Cardiac fibroblast (primary cell): ENCODE results near the gene GRIN2A.

Experiments
- DNase-seq, 2 donors: peaks; one replicate each; pipeline versions ENCODE4 v3.0.0 to v3.0.0-alpha.2; 2010; ENCODE audit warnings: low read depth in 2 of 2
- H3K4me3 ChIP-seq, 2 donors: replicated peaks in 1 of 2; 1 replicate in 1 of 2; 2 replicates in 1 of 2; pipeline ENCODE4 v1.5.1; 2011; ENCODE audit warnings: low read depth in 2 of 2, low read length in 2 of 2, mild to moderate bottlenecking in 2 of 2, moderate library complexity in 1 of 2
- CTCF ChIP-seq: IDR thresholded peaks from one replicate; pipeline ENCODE4 v1.5.1; 2011; ENCODE audit warnings: low read depth, mild to moderate bottlenecking, low read length, inconsistent platforms

GRIN2A gene

DNA sequence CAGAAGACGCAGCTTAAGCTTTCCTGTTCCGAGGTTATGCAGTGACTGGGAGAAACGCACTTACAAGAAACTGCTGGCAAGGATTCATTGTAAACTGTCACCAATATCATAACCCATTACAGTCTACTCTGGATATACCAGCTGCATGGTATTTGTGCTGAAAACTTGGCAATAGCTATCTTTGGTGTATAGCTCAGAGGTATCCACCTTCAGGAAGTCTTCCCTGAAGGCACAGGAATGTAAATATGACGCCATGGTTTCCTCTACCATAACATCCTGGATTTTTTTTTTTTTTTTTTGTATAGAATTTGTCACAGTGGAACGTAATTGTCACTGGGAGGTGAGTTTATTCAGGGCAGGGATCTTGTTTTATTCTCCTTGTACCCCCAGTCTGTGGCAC, 406.2 kb downstream of the GRIN2A start:
- no peak for DNase-seq
- no peak for TF ChIP-seq CTCF
- H3K4me3 ChIP-seq = no peak overlapping the region

- TF ChIP-seq CTCF = no peak
- DNase-seq = no peak
- H3K4me3 ChIP-seq = no peak overlapping the region
Measured at GRCh38 chr16:9773289-9773688, 408.9 kb downstream of the GRIN2A start.

DNA sequence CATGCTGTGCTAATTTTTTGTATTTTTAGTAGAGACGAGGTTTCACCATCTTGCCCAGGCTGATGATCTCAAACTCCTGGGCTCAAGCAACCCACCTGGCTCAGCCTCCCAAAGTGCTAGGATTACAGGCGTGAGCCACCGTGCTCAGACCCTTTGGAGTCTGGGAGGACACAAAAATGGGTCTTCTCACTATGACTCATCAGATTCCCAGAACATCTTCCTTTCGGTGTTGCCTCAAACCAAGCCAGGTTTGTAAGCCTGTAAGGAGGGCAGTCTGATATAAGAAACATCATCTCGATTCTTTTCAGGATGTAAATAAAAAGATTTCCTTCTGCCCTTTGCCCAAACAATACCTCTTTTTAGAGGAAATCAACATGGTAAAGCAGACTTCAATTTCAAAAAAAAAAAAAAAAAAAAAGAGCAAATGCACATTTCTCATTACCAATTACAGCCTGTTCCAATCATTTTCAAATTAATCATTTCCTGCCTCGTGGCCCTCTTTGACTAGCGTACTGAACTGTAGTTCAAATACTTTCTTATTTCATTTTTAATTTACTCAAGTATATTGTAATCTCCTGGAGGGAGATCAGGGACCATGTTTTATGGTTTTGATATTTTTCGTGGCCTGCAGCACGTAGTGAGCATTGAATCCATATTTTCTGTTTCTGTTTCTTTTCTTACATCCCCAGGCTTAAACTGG, 409.6 kb downstream of the GRIN2A start:
- no peak for TF ChIP-seq CTCF
- no peak overlapping the region for H3K4me3 ChIP-seq
- DNase-seq = no peak

DNA sequence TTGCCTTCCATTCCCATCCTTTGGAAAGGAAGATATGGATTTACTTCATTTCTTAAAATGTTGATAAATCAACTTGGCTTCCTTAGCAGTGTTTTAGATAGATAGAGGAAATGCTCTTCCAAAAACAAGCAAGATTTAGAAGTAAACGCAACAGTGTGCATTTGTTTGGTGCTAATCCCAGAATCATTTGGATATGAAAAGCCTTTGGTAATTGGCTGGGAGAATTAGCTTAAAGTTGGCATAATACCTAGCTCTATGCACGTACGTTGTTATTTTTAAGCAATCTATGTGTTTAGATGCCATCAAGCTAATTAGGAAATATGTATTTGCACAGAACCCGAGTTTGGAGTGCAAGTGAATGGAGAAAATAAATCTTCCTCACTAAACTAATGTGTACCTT, 415.3 kb downstream of the GRIN2A start:
- TF ChIP-seq CTCF = no peak
- no peak for DNase-seq
- H3K4me3 ChIP-seq = no peak overlapping the region

DNA sequence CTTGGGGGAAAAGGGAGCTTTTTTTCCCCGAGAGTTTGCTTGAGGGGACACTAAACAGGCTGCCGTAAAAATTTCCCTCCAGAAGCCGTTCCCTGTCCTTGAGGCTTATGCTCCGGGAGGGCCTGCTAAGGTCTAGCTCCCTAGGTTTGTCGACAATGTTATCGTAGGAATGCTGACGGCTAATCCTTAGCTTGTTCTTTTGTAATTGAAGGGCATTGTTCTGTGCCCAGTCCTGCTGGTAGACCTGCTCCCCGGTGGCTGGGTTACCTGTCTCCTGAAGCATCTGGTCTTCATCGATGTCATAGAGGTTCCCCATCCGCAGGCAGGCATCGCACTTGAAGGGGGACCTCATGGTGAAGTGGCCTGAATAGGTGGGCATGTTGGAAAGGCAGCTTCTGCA, 418.7 kb downstream of the GRIN2A start:
- no peak overlapping the region for H3K4me3 ChIP-seq
- no peak for TF ChIP-seq CTCF
- no peak for DNase-seq

GRCh38 chr16:9761870-9762269, 420.4 kb downstream of the GRIN2A start:
- no peak for DNase-seq
- no peak for TF ChIP-seq CTCF
- H3K4me3 ChIP-seq = no peak overlapping the region

DNA sequence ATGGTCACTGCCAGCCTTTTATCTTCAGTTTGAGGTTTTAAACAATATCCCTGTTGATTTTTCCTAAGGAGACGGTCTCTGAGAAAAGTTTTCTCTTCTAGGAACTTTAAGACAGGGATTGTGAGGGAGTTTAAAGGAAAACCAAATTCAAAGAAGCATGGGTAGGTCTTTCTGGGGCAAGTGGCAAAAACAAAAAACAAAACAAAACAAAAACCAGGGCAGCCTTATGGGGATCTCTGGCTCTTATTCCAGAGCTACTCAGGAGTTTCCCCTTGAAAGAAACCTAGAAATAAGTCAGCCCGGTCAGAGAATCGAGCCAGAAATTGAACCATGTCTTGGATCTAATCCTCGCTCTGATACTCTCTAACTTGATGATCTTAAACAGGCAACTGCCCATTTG, 424.5 kb downstream of the GRIN2A start:
- no peak for DNase-seq
- no peak overlapping the region for H3K4me3 ChIP-seq
- TF ChIP-seq CTCF = no peak
